WERI-Rb-1 (cell line): Measurements from ENCODE around the gene OR7G3.

Experiments
- DNase-seq: peaks from one replicate; pipeline ENCODE4 v3.0.0-alpha.2; 2020
- H3K27ac ChIP-seq: fragments of 250-450 bp; sonication (Bioruptor Pico); 2 replicates; pipeline ENCODE4 v1.5.1; 2020; ENCODE audit warnings: mild to moderate bottlenecking, moderate library complexity
- H3K27me3 ChIP-seq: fragments of 250-450 bp; sonication (Bioruptor Pico); 2 replicates; pipeline ENCODE4 v1.5.1; 2021; ENCODE audit warnings: mild to moderate bottlenecking, low read depth, moderate library complexity; ENCODE audit not compliant: insufficient read depth, severe bottlenecking
- H3K36me3 ChIP-seq: fragments of 250-450 bp; sonication (Bioruptor Pico); 2 replicates; pipeline ENCODE4 v1.5.1; 2020; ENCODE audit warnings: mild to moderate bottlenecking, moderate library complexity
- H3K4me3 ChIP-seq: 2 replicates; pipeline ENCODE4 v1.5.1; 2011; ENCODE audit warnings: low read depth, mild to moderate bottlenecking, control low read depth, low read length
- H3K9me3 ChIP-seq: fragments of 250-450 bp; sonication (Bioruptor Pico); 2 replicates; pipeline ENCODE4 v1.5.1; 2021; ENCODE audit warnings: mild to moderate bottlenecking, moderate library complexity; ENCODE audit not compliant: severe bottlenecking
- TF ChIP-seq, protein P1 (sequence below): IDR thresholded peaks from 2 replicates; pipeline ENCODE4 v1.5.1; 2011; ENCODE audit warnings: low read depth, mild to moderate bottlenecking, control low read depth, inconsistent platforms, low read length

The OR7G3 gene

DNA sequence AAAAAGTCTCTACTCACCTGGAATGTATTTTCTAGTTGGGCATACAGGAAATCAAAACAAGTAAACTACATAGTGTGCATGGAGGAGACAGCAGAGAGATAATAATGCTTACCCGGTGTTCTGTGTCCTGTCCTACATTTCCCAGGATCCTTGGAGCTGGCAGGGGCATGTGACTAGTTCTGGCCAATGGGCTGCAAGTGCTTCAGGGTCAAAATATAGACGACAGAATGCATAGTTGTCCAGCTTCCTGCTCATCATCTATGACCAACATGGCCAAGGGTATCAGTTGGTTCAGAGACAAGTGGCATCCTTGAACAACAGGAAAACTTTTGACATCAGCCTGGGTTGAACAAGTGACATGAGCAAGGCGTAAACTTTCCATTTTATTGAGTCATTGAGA lies 21.9 kb upstream of the OR7G3 start:
- no peak for DNase-seq
- H3K27ac ChIP-seq: no peak overlapping the region
- H3K27me3 ChIP-seq: no peaks in the 10 kb centered on the region
- H3K9me3 ChIP-seq: peaks cover 13% of the 10 kb centered on the region
- peaks cover 33% of the 10 kb centered on the region for H3K36me3 ChIP-seq
- TF ChIP-seq, protein P1, sequence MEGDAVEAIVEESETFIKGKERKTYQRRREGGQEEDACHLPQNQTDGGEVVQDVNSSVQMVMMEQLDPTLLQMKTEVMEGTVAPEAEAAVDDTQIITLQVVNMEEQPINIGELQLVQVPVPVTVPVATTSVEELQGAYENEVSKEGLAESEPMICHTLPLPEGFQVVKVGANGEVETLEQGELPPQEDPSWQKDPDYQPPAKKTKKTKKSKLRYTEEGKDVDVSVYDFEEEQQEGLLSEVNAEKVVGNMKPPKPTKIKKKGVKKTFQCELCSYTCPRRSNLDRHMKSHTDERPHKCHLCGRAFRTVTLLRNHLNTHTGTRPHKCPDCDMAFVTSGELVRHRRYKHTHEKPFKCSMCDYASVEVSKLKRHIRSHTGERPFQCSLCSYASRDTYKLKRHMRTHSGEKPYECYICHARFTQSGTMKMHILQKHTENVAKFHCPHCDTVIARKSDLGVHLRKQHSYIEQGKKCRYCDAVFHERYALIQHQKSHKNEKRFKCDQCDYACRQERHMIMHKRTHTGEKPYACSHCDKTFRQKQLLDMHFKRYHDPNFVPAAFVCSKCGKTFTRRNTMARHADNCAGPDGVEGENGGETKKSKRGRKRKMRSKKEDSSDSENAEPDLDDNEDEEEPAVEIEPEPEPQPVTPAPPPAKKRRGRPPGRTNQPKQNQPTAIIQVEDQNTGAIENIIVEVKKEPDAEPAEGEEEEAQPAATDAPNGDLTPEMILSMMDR: no peak
- H3K4me3 ChIP-seq: no peak overlapping the region

DNA sequence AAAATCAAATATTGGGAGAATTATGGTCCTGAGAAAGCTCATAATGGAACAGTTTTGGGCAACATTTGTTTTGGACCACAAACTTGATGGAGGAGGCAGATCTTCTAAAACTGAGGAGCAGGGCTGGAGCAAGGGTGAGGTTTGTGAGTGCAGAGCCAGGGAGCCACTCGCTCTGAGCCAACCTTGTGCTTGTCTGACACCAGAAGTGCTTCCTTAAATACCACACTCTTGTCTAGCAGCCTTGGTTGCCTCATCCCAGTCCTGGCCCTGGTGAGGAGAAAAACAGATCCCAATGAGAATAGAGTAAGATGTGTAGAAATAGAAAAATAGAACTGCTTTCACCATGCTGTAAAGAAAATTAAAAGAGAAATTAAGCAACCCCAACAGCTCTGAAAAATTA lies 20.1 kb upstream of the OR7G3 start:
- no peaks in the 10 kb centered on the region for H3K27me3 ChIP-seq
- H3K4me3 ChIP-seq: no peak overlapping the region
- H3K36me3 ChIP-seq: peaks cover 23% of the 10 kb centered on the region; the same call in 1 of the 2 replicates
- H3K9me3 ChIP-seq: peaks cover 4% of the 10 kb centered on the region
- H3K27ac ChIP-seq: no peak overlapping the region
- no peak for DNase-seq
- TF ChIP-seq, protein P1: no peak

DNA sequence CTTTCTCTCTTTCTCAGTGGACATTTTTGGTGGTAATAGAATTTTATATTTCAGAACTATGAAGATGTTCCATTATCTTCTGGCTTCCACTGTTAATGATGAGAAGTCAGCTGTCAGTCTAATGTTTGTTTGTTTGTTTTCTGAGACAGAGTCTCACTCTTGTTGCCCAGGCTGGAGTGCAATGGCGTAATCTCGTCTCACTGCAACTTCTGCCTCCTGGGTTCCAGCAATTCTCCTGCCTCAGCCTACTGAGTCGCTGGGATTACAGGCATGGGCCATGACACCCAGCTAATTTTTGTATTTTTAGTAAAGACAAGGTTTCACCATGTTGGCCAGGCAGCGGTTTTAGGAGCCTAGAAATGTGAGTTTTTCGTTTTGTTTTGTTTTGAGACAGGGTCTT lies 18.2 kb upstream of the OR7G3 start:
- Histone ChIP-seq H3K4me3 (no peak overlapping the region), H3K9me3 (peaks cover 4% of the 10 kb centered on the region), H3K36me3 (peaks cover 26% of the 10 kb centered on the region), H3K27ac (no peak overlapping the region), H3K27me3 (no peaks in the 10 kb centered on the region)
- TF ChIP-seq, protein P1: no peak
- no peak for DNase-seq

DNA sequence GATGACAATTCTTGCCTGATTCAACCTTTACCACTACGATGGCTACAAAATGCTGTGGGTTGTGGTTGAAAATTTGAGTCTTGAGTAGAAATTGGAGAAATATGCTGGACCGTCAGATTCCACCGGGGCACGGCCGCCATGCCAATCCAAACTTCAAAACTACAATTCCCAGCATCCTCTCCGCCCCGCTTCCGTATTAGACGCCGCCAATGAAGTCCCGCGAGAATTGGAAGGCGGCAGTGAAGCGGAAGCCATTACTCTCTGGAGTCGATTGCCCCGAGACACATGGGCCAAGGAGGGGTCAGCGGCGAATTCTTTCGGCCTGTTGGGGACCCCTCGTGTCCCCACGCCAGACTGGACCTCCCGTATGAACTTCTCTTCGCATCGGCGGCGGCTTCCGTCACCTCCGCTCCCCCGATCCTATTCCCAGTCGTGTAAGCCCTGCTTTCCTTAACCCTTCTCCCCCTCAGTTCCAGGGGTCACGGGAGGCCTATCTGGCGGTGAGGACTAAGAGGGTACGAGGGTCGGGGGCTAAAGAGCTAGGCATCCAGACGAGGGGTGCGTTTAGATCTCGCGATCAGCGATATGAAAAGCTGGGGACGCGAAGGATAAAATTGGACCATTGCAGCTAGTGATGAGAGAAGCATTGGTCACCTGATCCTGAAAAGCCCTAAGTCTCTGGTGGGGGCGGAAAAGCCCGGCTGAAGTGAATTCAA lies 13.6 kb upstream of the OR7G3 start, which contains the start of gene ZNF317:
TSS of gene ZNF317 (plus strand) at position 239 of the 716 bp plus-strand sequence. CDS start 15,620 bp downstream, outside the sequence.
- TF ChIP-seq, protein P1: no peak
- peak; percentile 89 for DNase-seq
- H3K27me3 ChIP-seq: peaks cover 8% of the 10 kb centered on the region
- peaks cover 11% of the 10 kb centered on the region for H3K36me3 ChIP-seq
- peaks cover 4% of the 10 kb centered on the region for H3K9me3 ChIP-seq
- peak within 1 kb of the TSS; percentile 88 for H3K27ac ChIP-seq
- peak within 1 kb of the TSS; percentile 65 for H3K4me3 ChIP-seq

DNA sequence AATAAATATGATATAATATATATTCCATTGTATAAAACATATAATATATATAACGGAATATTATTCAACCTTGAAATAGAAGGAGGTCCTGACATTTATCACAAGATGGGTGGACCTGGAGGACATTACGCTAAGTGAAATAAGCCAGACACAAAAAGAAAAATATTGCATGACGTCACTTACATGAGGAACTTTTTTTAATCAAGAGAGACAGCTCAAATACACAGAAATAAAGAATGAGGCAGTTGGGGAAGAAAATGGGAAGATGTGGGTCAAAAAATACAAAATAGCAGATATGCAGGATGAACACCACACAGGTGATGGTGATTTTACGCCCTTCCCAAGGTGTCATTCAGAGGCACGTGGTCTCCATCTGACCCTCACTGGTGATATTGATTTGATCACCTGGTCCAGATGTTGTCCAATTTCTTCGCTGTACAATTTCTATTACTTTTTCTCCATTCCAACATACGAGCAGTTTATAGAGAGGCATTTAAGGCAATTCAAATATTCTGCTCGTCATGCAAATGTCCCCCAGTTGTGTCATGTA lies 12.9 kb upstream of the OR7G3 start:
- DNase-seq: no peak
- TF ChIP-seq, protein P1: no peak
- H3K27me3 ChIP-seq: peaks cover 12% of the 10 kb centered on the region

More for the DNA sequence above, 12.9 kb upstream of the OR7G3 start:
- Histone ChIP-seq H3K27ac (peak overlapping the region; percentile 88), H3K4me3 (peak overlapping the region; percentile 65), H3K36me3 (peaks cover 11% of the 10 kb centered on the region), H3K9me3 (no peaks in the 10 kb centered on the region)
